ENCODE measurements around the gene HS3ST5.

The HS3ST5 gene

DNA sequence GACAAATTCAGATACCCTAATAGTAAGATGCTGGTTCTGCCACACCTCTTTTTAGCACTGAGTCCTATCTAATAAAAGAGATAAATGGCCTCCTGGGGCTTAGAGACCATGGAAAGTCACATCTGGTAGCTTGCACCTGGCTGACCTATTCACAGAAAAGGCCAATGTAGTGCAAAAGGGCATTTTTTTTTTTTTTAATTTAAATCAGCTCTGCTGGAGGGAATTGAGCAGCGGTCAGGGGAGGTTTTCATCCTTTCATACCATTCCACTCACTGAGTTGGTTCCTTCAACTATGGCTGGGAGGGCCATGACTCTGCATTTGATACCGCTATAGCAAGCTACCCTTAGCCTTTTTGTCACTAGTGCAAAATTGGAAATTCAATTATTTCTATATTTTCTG is 20.1 kb upstream of the HS3ST5 start:
- TF ChIP-seq, protein P1, sequence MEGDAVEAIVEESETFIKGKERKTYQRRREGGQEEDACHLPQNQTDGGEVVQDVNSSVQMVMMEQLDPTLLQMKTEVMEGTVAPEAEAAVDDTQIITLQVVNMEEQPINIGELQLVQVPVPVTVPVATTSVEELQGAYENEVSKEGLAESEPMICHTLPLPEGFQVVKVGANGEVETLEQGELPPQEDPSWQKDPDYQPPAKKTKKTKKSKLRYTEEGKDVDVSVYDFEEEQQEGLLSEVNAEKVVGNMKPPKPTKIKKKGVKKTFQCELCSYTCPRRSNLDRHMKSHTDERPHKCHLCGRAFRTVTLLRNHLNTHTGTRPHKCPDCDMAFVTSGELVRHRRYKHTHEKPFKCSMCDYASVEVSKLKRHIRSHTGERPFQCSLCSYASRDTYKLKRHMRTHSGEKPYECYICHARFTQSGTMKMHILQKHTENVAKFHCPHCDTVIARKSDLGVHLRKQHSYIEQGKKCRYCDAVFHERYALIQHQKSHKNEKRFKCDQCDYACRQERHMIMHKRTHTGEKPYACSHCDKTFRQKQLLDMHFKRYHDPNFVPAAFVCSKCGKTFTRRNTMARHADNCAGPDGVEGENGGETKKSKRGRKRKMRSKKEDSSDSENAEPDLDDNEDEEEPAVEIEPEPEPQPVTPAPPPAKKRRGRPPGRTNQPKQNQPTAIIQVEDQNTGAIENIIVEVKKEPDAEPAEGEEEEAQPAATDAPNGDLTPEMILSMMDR (IDR thresholded peaks at IDR 0.05), result no peak
- no peaks in the 10 kb centered on the region for H3K9me3 ChIP-seq

DNA sequence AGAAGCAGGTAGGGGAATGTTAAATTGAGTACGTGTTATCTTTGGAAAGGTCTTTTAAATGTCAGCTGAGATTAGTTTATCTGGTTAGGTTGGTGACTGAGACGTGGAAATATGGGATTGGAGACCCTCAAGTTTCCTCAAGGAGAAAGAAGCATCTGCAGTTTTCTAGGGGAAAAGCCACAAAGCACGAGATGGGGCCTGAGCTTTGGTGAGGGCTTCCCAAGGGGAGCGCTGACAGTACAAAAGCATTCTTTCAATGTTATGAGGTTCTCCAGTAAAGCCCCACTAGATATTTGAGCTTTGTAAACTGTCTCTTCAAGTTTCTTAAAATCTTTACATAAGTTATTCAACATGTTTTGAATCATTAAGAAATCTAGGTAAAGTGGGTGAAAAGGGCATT is 19.6 kb upstream of the HS3ST5 start:
- Histone ChIP-seq H3K4me3 (ENCODE audit: low read depth in 1 of 2, low read length in 1 of 2) (no peak overlapping the region), H3K36me3 (no peaks in the 10 kb centered on the region), H3K27me3 (no peaks in the 10 kb centered on the region), H3K4me1 (ENCODE audit: control insufficient read depth in 1 of 2, insufficient read depth in 1 of 2, low read depth in 1 of 2, low read length in 1 of 2) (no peaks in the 10 kb centered on the region), H3K27ac (no peak overlapping the region), H3K9me3 (no peaks in the 10 kb centered on the region)
- TF ChIP-seq, protein P1 (IDR thresholded peaks at IDR 0.05), result no peak

More for the DNA sequence above, 20.1 kb upstream of the HS3ST5 start:
- Histone ChIP-seq H3K36me3 (no peaks in the 10 kb centered on the region), H3K4me1 (ENCODE audit: control insufficient read depth in 1 of 2, insufficient read depth in 1 of 2, low read depth in 1 of 2, low read length in 1 of 2) (no peaks in the 10 kb centered on the region), H3K27me3 (no peaks in the 10 kb centered on the region), H3K4me3 (ENCODE audit: low read depth in 1 of 2, low read length in 1 of 2) (no peak overlapping the region), H3K27ac (no peak overlapping the region)

DNA sequence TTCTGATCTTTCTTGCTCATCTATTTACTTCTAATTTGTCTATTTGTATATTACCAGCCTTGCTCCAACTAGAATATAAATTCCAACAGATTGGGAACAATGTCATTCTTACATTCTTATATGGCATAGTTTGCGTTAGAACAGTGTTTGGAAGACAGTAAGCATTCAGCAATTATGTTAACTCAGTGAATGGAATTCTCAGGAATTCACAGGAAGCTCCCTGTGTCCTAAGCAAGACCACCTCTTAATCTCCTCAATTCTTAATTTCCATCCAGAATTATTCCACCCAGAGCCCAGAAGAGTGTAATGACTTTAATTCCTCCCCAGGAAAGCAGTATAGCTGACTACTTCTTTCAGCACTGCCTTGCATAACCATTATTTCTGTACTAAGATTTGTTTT is 18.2 kb upstream of the HS3ST5 start:
- Histone ChIP-seq H3K27ac (no peak overlapping the region), H3K4me3 (ENCODE audit: low read depth in 1 of 2, low read length in 1 of 2) (no peak overlapping the region), H3K4me1 (ENCODE audit: control insufficient read depth in 1 of 2, insufficient read depth in 1 of 2, low read depth in 1 of 2, low read length in 1 of 2) (no peaks in the 10 kb centered on the region), H3K36me3 (no peaks in the 10 kb centered on the region), H3K27me3 (no peaks in the 10 kb centered on the region), H3K9me3 (no peaks in the 10 kb centered on the region)
- TF ChIP-seq, protein P1 (IDR thresholded peaks at IDR 0.05), result no peak

DNA sequence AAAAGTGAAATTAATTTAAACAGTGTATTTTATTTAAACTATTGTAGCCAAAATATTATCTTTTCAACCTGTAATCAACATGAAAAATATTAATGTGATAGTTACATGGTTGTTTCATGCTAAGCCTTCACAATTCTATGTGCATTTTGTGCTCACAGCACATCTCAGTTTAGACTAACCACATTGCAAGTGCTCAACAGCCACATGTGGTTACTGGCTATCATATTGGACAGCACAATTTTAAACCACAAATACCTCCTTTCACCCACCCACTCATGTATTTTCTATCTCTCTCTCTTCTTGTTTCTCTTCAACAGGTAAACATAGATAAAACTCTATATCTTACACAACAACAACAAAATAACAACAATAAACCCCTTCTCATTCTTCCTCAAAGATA is 12.5 kb upstream of the HS3ST5 start:
- Histone ChIP-seq H3K27me3 (peaks cover 3% of the 10 kb centered on the region), H3K4me3 (ENCODE audit: low read depth in 1 of 2, low read length in 1 of 2) (no peak overlapping the region), H3K9me3 (no peaks in the 10 kb centered on the region), H3K27ac (no peak overlapping the region), H3K4me1 (ENCODE audit: control insufficient read depth in 1 of 2, insufficient read depth in 1 of 2, low read depth in 1 of 2, low read length in 1 of 2) (no peaks in the 10 kb centered on the region), H3K36me3 (no peaks in the 10 kb centered on the region)
- TF ChIP-seq, protein P1 (IDR thresholded peaks at IDR 0.05), result no peak

DNA sequence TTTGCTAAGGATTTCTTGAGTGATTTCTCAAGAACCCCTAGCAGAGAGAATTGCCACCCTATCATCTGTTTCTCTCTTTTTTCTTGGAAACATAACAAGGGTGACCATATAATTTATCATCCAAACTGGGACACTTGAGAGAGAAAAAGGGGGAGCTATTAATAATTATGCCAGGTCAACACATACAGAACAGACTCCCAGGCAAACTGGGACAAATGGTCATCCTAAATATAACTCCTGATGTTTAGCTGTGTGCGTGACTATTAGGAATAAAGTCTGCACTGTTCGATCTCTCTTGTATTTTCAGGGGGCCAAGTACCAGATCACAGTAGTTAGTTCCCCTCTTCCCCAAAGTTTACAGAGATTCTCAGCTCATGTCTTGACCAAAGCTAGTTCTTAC is 11.7 kb upstream of the HS3ST5 start:
- no peak overlapping the region for H3K4me3 ChIP-seq (ENCODE audit: low read depth in 1 of 2, low read length in 1 of 2)
- TF ChIP-seq, protein P1 (IDR thresholded peaks at IDR 0.05), result no peak
- peaks cover 4% of the 10 kb centered on the region for H3K27me3 ChIP-seq
- H3K36me3 ChIP-seq, result no peaks in the 10 kb centered on the region
- H3K9me3 ChIP-seq, result no peaks in the 10 kb centered on the region
- H3K4me1 ChIP-seq (ENCODE audit: control insufficient read depth in 1 of 2, insufficient read depth in 1 of 2, low read depth in 1 of 2, low read length in 1 of 2), result no peaks in the 10 kb centered on the region
- no peak overlapping the region for H3K27ac ChIP-seq

DNA sequence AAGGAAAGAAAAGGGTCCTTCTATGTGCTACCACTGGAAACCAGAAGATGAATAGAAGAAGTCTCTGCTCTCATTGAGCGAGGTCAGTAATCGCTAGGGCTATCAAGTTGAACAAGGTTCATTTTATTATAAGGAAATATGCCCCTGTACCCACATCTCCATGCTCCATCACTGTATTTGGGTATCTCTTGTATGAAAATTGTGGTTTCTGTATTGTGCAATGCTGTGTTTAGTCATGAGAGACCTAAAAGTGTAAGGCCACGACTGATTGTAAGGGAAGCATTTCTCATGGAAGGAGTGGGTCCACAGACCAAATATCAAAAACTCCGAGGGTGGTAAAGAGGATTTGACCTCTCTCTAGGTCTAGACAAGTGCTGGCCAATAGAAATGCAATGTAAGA is 3.6 kb upstream of the HS3ST5 start:
- no peak overlapping the region for H3K4me3 ChIP-seq (ENCODE audit: low read depth in 1 of 2, low read length in 1 of 2)
- H3K9me3 ChIP-seq, result no peaks in the 10 kb centered on the region
- H3K4me1 ChIP-seq (ENCODE audit: control insufficient read depth in 1 of 2, insufficient read depth in 1 of 2, low read depth in 1 of 2, low read length in 1 of 2), result peaks cover 20% of the 10 kb centered on the region in 2 experiments
- no peak overlapping the region for H3K27ac ChIP-seq
- TF ChIP-seq, protein P1 (IDR thresholded peaks at IDR 0.05), result no peak
- no peaks in the 10 kb centered on the region for H3K36me3 ChIP-seq
- peaks cover 64% of the 10 kb centered on the region for H3K27me3 ChIP-seq
